ENCODE measurements around the gene WDFY3. TPM values are rescaled to one million over a fixed set of nuclear protein-coding genes. Genes with fewer than 3 reads are reported as not detected.
"Not testable (repeated sequence)": the region's sequence is repeated elsewhere in the genome, so short reads cannot be mapped to it uniquely, and the experiment has no call there.

WDFY3 gene
- total RNA-seq, 1 experiment from 2014 or later = 39.9 TPM

DNA sequence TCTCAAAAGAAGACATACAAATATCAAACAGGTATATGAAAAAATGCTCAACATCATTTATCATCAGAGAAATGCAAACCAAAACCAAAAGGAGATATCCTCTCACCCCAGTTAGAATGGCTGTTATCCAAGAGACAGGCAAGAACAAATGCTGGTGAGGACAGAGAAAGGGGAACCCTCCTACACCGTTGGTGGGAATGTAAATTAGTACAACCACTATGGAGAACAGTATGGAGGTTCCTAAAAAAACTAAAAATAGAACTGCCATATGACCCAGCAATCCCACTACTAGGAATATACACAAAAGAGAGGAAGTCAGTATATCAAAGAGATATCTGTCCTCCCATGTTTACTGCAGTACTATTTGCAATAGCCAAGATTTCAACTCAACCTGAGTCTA is 300.1 kb downstream of the WDFY3 start:
- RAD21 ChIA-PET (ENCODE audit: low non-redundant PET in 1 of 2, low total read pairs in 2 of 2, uncharacterized antibody in 2 of 2, unreplicated experiment in 2 of 2) = no interaction called here
- no peak for DNase-seq (ENCODE audit: low read depth, low spot score)
- H3K27ac ChIP-seq (ENCODE audit: low read depth, low read length) = no peak overlapping the region
- no peaks in the 10 kb centered on the region for H3K27me3 ChIP-seq (ENCODE audit: insufficient read depth, low read length)
- CTCF ChIA-PET = no interaction called here
- H3K4me2 ChIP-seq (ENCODE audit: low read length) = no peak overlapping the region
- H3K4me3 ChIP-seq (replicated peaks in 1 of 2; ENCODE audit: low read depth in 1 of 2, low read length in 2 of 2) = no peak overlapping the region
- TF ChIP-seq POLR2A (IDR thresholded peaks at IDR 0.05; ENCODE audit: borderline replicate concordance, extremely low read depth, insufficient read depth, insufficient read length) (no peak), SP1 (IDR thresholded peaks at IDR 0.05; ENCODE audit: low read depth) (no peak), YY1 (IDR thresholded peaks at IDR 0.05; ENCODE audit: extremely low read depth, insufficient replicate concordance, low read depth, low read length) (no peak), JUND (IDR thresholded peaks at IDR 0.05) (no peak), ELF1 (IDR thresholded peaks at IDR 0.05; ENCODE audit: borderline replicate concordance, low read depth) (no peak), CBX3 (IDR thresholded peaks at IDR 0.05; ENCODE audit: low read depth) (no peak), RAD21 (IDR thresholded peaks at IDR 0.05; ENCODE audit: low read depth) (no peak), SIN3A (IDR thresholded peaks at IDR 0.05; ENCODE audit: low read depth) (no peak), SRF (IDR thresholded peaks at IDR 0.05; ENCODE audit: low read depth) (no peak), CEBPB (IDR thresholded peaks at IDR 0.05; ENCODE audit: low read depth) (no peak), TCF7L2 (IDR thresholded peaks at IDR 0.05; ENCODE audit: borderline replicate concordance, extremely low read depth, insufficient read depth, insufficient read length) (no peak), EZH2 (IDR thresholded peaks at IDR 0.05) (no peak), EGR1 (IDR thresholded peaks at IDR 0.05; ENCODE audit: low read depth) (no peak), ZFX (IDR thresholded peaks at IDR 0.05) (no peak), EZH2phosphoT487 (IDR thresholded peaks at IDR 0.05; ENCODE audit: borderline replicate concordance) (no peak), ZNF274 (IDR thresholded peaks at IDR 0.05; ENCODE audit: low read depth, low read length) (no peak)
- TF ChIP-seq, protein P1, sequence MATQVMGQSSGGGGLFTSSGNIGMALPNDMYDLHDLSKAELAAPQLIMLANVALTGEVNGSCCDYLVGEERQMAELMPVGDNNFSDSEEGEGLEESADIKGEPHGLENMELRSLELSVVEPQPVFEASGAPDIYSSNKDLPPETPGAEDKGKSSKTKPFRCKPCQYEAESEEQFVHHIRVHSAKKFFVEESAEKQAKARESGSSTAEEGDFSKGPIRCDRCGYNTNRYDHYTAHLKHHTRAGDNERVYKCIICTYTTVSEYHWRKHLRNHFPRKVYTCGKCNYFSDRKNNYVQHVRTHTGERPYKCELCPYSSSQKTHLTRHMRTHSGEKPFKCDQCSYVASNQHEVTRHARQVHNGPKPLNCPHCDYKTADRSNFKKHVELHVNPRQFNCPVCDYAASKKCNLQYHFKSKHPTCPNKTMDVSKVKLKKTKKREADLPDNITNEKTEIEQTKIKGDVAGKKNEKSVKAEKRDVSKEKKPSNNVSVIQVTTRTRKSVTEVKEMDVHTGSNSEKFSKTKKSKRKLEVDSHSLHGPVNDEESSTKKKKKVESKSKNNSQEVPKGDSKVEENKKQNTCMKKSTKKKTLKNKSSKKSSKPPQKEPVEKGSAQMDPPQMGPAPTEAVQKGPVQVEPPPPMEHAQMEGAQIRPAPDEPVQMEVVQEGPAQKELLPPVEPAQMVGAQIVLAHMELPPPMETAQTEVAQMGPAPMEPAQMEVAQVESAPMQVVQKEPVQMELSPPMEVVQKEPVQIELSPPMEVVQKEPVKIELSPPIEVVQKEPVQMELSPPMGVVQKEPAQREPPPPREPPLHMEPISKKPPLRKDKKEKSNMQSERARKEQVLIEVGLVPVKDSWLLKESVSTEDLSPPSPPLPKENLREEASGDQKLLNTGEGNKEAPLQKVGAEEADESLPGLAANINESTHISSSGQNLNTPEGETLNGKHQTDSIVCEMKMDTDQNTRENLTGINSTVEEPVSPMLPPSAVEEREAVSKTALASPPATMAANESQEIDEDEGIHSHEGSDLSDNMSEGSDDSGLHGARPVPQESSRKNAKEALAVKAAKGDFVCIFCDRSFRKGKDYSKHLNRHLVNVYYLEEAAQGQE (IDR thresholded peaks at IDR 0.05; ENCODE audit: low read depth) = no peak
- TF ChIP-seq, protein P2, sequence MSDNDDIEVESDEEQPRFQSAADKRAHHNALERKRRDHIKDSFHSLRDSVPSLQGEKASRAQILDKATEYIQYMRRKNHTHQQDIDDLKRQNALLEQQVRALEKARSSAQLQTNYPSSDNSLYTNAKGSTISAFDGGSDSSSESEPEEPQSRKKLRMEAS (IDR thresholded peaks at IDR 0.05) = no peak
- TF ChIP-seq, protein P3, sequence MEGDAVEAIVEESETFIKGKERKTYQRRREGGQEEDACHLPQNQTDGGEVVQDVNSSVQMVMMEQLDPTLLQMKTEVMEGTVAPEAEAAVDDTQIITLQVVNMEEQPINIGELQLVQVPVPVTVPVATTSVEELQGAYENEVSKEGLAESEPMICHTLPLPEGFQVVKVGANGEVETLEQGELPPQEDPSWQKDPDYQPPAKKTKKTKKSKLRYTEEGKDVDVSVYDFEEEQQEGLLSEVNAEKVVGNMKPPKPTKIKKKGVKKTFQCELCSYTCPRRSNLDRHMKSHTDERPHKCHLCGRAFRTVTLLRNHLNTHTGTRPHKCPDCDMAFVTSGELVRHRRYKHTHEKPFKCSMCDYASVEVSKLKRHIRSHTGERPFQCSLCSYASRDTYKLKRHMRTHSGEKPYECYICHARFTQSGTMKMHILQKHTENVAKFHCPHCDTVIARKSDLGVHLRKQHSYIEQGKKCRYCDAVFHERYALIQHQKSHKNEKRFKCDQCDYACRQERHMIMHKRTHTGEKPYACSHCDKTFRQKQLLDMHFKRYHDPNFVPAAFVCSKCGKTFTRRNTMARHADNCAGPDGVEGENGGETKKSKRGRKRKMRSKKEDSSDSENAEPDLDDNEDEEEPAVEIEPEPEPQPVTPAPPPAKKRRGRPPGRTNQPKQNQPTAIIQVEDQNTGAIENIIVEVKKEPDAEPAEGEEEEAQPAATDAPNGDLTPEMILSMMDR (IDR thresholded peaks at IDR 0.05 in 2 of 3, conservative IDR thresholded peaks at IDR 0.05 in 1 of 3; ENCODE audit: borderline replicate concordance in 1 of 3, insufficient read depth in 1 of 3, low read depth in 2 of 3, low read length in 2 of 3) = no peak
- no peaks in the 10 kb centered on the region for H3K4me1 ChIP-seq (ENCODE audit: control insufficient read depth in 1 of 2, insufficient read depth in 2 of 2, low read length in 2 of 2)
- POLR2A ChIA-PET = no interaction called here
- no peaks in the 10 kb centered on the region for H3K79me2 ChIP-seq (ENCODE audit: insufficient read depth, low read length)
- H3K9me2 ChIP-seq (ENCODE audit: insufficient read depth) = no peaks in the 10 kb centered on the region
- no peaks in the 10 kb centered on the region for H3K36me3 ChIP-seq (ENCODE audit: control insufficient read depth in 1 of 2, insufficient read depth in 2 of 2, low read length in 2 of 2)
- intact Hi-C loops (cut with micrococcal nuclease) = no loop called here
- no peak overlapping the region for H3K9ac ChIP-seq (ENCODE audit: low read length)
- no peak overlapping the region for H2AFZ ChIP-seq (ENCODE audit: low read depth, low read length, poor library complexity, severe bottlenecking)
- H3K9me3 ChIP-seq (ENCODE audit: control insufficient read depth in 1 of 2, insufficient read depth in 1 of 2, low read depth in 1 of 2, low read length in 2 of 2) = no peaks in the 10 kb centered on the region
- ATAC-seq = no peak
- no peaks in the 10 kb centered on the region for H4K20me1 ChIP-seq (ENCODE audit: insufficient read depth)
- no TSS peak for BruUV-seq (replicated peaks)

DNA sequence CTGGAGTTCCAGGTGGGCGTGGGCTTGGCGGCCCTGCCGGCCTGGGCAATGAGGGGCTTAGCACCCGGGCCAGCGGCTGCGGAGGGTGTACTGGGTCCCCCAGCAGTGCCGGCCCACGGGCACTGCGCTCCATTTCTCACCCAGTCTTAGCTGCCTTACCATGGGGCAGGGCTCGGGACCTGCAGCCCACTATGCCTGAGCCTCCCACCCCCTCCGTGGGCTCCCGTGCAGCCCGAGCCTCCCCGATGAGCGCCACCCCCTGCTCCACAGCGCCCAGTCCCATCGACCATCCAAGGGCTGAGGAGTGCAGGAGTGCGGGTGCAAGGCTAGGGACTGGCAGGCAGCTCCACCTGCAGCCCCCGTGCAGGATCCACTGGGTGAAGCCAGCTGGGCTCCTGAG is 301.7 kb downstream of the WDFY3 start:
- BruUV-seq (replicated peaks); H3K9me2 ChIP-seq (ENCODE audit: insufficient read depth); H3K9me3 ChIP-seq (ENCODE audit: control insufficient read depth in 1 of 2, insufficient read depth in 1 of 2, low read depth in 1 of 2, low read length in 2 of 2); POLR2A ChIA-PET; CTCF ChIA-PET; H3K4me3 ChIP-seq (replicated peaks in 1 of 2; ENCODE audit: low read depth in 1 of 2, low read length in 2 of 2); H3K4me1 ChIP-seq (ENCODE audit: control insufficient read depth in 1 of 2, insufficient read depth in 2 of 2, low read length in 2 of 2); H3K9ac ChIP-seq (ENCODE audit: low read length); DNase-seq (ENCODE audit: low read depth, low spot score); H3K4me2 ChIP-seq (ENCODE audit: low read length); H3K36me3 ChIP-seq (ENCODE audit: control insufficient read depth in 1 of 2, insufficient read depth in 2 of 2, low read length in 2 of 2); H3K27me3 ChIP-seq (ENCODE audit: insufficient read depth, low read length); ATAC-seq; intact Hi-C loops (cut with micrococcal nuclease); H3K27ac ChIP-seq (ENCODE audit: low read depth, low read length); H4K20me1 ChIP-seq (ENCODE audit: insufficient read depth); RAD21 ChIA-PET (ENCODE audit: low non-redundant PET in 1 of 2, low total read pairs in 2 of 2, uncharacterized antibody in 2 of 2, unreplicated experiment in 2 of 2); H3K79me2 ChIP-seq (ENCODE audit: insufficient read depth, low read length); H2AFZ ChIP-seq (ENCODE audit: low read depth, low read length, poor library complexity, severe bottlenecking): not testable (repeated sequence)

Measured in HCT116 (cell line).